Measurements from ENCODE around the gene EMP3.

GRCh38 chr19:48370955-48371354 is 45.6 kb downstream of the EMP3 start:
- no peak for TF ChIP-seq CTCF (IDR thresholded peaks at IDR 0.05)
- TF ChIP-seq POLR2A (IDR thresholded peaks at IDR 0.05): no peak

Measured in adrenal gland (tissue), 5 donors.